ENCODE data around the gene THAP3.

Gene THAP3

DNA sequence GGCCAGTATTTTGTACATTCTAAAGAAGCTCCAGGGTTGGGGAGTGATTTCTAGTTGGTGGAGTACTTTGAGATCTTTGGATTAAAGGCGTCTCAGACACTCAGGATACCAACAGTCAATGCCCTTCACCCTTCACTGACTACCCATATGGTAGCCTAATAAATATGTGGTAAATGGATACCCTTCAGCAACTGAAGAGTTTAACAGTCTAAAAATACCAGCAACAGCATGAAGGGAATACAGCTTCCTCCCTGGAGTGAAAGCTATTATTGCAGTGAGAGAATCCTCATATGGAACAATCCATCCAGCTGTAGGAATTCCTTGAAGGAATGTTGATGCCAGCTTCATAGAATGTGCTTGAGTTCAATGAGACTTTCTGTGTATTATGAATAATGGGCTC, 50.1 kb downstream of the THAP3 start:
- DNase-seq (ENCODE audit: low spot score), result no peak

DNA sequence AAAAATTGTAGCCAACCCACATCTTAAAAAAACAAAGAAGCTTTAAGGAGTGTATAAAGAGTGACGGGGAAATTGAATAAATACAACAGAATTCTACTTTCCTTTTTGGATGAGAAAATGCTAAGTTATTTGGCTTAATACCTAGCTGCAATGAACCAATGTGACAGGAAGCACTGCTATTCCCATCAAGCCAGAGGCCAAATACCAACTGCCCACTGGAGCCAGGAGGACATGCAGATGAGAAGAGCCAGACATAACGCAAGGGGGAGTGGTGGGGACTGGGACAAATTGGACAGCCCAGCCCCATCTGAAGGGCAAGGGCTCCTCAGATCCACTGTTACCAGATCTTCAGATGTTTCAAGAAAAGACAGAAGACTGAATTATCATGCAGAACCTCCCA, 51.3 kb downstream of the THAP3 start:
- DNase-seq (ENCODE audit: low spot score), result no peak
